PC-9 (cell line): ENCODE data around the gene KIFC3.

Experiments used
- CTCF ChIP-seq: fragments of 200-600 bp; sonication (generic); conservative IDR thresholded peaks from 2 replicates; pipeline ENCODE4 v1.6.1; 2017; ENCODE audit warnings: mixed run types, antibody characterized with exemption, mild to moderate bottlenecking, moderate library complexity
- EZH2 ChIP-seq: fragments of 200-600 bp; sonication (generic); IDR thresholded peaks from 2 replicates; pipeline ENCODE4 v1.8.0; 2017; ENCODE audit warnings: antibody characterized with exemption, low read depth

DNA sequence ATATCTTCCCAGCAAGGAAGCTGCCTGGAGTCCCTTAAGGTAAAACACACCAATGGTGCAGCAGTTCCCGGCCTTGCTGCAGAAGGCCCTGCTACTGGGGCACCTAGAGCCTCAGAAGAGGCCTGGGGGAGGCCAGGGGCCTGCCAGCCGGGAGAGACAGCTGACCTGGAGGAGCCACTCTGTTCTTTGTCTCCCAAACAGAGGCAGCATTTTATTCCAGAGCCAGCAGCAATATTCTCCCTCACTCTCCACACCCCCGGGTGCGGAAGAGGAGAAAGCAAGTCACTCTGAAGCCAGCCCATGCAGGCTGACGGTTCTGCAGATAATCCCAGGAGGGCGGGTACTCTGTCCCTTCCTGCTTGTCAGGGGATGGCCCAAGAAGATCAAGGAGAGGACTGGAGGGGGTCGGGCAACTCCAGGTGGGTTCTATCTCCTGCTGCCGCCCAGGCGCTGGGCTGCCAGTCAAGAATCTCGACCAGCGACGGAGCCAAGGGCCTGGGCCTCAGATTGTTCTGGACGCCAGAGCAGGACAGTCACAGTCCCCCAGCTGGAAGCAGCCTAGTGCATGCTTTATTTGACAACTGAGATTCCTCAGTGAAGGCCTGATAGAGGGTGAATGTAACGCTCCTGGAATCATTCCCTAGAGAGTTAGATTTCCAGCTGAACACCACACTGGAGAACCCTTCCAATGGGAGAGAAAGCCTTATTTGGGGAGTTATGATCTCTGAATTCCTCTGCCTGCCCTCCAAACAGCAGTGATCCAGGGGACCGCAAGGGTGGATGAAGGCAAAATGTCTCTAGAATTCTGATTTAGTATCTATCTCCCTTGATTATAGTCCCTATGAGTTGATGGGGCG, 1.1 kb upstream of the KIFC3 start:
- TF ChIP-seq CTCF, result no peak
- no peak for TF ChIP-seq EZH2
